Stimulated activated CD4-positive, alpha-beta T cell treated with anti-CD3 and anti-CD28 coated beads, Interleukin-1b, Interleukin-23, amount 100 ng/mL, for 48 hours (primary cell): ENCODE results near the gene PPP1R13B.
A peak's percentile ranks its signal among the peaks of the same experiment; 100 is the strongest.

Source experiments
- DNase-seq: peaks from one replicate; pipeline ENCODE4 v3.0.0-alpha.2; 2020

The PPP1R13B gene

GRCh38 chr14:103728721-103729120 is 118.7 kb downstream of the PPP1R13B start:
- no peak for DNase-seq

- no peak for DNase-seq
Measured at GRCh38 chr14:103728141-103728540, 119.2 kb downstream of the PPP1R13B start.

- no peak for DNase-seq
Measured at GRCh38 chr14:103727313-103727980, 119.9 kb downstream of the PPP1R13B start.

DNA sequence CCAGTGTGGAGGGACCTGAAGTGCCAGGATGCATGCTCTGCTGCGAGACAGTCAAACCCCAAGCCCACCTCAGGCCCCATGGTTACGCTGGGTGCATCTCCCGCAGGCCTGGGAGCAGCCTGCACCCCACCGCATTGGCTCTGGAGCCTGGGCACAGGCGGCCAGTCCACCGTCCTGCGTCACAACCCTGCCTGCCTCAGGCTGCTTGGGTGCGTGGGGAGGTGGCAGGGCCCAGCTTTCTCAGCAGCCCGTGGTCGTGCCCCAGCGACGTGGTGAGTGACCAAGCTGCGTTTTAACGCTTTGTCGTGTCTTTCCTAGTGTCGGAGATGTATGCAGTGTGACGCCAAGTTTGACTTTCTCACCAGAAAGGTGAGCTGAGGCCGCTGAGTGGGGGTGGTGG is 120.9 kb downstream of the PPP1R13B start:
- DNase-seq: no peak

DNA sequence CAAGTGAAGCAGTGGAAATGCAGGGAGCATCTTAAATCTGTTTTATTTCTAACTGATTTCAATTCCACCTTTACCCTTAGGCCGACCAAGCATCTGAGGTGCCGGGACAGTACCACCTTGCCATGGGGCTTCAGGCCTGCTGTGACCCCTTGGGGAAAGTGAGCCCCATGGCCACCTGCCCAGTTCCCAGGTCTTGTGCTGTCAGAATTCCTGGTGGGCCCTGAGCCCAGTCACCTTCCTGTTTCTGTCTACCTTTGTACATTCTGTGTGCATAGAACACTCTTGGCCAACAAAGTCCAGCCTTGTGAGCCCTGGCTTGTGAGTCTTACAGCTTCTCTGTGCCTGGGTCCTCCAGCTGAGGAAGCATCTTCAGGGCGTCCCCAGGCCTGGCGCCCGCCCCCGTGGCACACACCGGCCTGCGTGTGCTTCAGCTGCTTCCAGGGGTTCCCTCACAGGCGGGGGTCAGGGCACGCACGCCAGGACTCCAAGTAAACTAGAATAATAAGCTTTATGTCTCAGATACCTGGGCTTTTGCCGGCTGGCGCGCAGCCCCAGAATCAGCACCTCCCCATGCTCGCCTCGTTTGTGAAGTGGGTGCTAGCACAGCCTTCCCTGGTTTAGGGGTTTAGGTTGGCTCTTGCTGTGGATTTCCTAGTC is 121.5 kb downstream of the PPP1R13B start:
- DNase-seq: no peak

GRCh38 chr14:103725001-103725682 is 122.2 kb downstream of the PPP1R13B start:
- no peak for DNase-seq

- DNase-seq: no peak
Measured at GRCh38 chr14:103724116-103724515, 123.3 kb downstream of the PPP1R13B start.

DNA sequence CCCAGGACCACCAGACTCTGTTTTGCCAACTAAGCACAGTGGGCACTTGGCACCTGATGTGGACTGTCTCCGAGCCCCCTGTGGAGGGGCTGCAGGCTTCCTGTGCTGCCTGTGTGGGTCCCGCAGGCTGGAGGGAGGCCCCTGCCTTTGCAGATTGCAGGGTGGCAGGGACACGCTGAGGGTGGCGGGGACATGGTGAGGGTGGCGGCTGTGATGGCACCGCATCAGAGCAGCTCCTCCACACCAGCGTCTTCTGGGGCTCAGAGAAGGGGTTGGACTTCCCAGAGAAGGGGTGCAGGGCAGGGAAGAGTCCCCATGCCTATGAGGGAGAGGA is 123.7 kb downstream of the PPP1R13B start:
- DNase-seq: no peak

DNA sequence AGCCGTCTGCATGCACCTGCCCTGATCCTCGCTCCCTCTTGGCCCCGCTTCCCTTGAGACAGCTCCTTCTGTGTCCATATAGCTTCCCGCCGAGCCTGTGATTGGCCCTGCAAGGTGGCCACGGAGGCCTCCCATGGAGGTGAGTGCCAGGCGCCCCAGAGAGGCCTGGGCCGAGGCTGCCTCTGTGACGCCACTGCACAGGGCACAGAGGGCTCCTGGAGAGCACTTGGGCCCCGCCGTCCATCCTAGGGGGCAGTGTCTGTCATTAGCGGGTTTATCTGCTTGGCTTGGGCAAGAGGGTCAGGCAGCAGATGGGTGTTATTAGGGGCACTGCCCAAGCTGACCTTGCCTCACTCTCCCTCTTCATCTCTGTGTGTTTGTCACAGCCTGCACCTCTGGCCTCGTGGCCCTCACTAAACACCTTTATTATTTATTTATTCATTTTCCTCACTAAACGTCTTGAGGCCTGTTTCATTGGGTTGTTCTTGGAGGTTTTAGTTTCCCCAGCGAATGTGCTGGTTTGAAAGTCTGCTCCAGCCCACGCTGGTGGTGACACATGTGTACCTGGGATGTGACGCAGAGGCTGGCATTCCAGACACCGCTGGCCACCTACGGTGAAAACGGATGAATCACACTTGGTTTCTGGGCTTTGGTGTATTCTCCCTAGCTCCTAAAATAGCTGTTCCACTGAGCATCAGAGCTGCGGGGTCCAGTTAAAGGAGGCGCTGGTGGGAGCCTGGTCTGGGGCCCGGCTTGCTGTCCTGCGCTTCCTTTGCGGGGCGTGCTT is 125.8 kb downstream of the PPP1R13B start:
- DNase-seq: peak; percentile 26

DNA sequence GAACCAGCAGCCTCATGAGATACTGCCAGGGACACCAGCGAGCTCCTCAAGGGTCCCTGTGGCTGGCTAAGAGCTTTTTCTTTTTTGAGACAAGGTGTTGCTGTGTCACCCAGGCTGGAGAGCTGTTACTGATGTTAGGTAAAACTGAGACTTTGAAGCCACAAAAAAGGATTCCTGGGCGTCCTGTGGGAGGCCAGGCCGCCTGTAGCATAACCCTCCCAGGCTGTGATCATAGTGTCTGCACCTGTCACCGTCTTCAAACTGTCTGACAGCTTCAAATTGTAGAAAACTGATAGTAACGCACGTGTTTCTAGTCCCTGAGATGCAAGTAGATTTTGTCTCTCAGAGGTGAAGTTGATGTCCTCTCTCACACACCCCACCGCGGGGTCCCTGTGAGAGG is 127.6 kb downstream of the PPP1R13B start:
- DNase-seq: no peak

GRCh38 chr14:103718572-103718971 is 128.8 kb downstream of the PPP1R13B start:
- DNase-seq: no peak

DNA sequence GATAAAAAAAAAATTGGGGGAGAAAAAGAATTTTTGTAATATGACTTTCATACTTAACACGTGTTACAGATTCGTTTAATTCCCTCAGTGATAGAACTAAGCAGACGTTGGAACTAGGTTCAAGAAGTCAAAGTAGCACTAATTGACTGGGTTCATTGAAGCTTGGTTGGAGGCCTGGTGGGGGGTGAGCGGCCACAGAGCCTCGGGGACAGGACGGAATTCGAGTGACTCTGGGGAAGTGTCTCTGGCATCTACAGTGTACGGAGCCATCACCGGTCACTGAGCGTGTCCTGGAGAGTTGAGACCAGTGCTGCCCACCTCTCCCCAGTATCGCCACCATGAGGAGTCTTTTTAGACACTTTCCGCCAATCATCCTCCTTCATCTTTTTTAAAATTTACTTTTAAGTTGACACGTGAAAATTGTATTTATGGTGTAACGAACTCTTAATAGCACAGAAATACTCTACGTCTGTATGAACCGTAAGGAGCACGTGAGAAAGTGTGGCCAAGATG is 130.4 kb downstream of the PPP1R13B start:
- no peak for DNase-seq

DNA sequence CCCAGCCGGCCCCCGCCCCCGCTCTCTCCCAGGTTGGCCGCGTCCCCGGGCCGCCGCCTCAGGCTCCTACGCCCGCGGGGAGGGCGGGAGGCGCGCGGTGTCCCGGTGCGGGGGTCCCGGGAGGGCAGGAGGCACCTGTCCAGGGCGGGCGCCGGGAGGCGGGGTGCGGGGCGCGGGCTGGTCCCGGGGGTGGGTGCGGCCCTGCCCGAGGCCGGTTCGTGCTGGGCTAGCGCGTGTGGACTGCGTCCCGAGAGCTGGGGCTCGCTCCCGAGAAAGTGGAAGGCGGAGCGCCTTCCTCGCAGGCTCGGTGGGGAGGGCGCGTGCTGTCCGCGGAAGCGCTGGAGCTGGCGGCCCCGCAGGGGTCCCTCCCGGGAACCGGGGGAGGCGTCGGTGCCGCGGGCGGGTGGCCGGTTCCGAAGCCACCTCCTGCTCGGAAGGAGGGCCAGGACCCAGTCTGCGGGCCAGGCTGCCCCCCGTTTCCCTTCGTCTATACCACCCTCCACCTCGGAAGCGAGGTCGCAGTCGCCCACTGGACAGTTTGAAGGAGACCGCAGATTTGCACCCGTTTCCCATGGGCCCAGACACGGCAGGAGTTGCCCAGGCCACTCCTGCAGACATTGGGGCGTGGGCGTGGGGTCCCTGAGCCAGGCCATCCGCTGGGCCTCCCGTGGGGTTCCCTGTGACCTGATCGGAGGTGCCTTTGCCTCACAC is 131.1 kb downstream of the PPP1R13B start:
- DNase-seq: no peak

- DNase-seq: peak; percentile 100
Measured at GRCh38 chr14:103715052-103716000, 132.0 kb downstream of the PPP1R13B start, which contains the start of the genes XRCC3 and ZFYVE21. XRCC3 (minus strand) TSS chr14:103715451; CDS start chr14:103711087, 4,364 bp downstream. ZFYVE21 (plus strand) TSS chr14:103715810; CDS start chr14:103715842, 32 bp downstream.

DNA sequence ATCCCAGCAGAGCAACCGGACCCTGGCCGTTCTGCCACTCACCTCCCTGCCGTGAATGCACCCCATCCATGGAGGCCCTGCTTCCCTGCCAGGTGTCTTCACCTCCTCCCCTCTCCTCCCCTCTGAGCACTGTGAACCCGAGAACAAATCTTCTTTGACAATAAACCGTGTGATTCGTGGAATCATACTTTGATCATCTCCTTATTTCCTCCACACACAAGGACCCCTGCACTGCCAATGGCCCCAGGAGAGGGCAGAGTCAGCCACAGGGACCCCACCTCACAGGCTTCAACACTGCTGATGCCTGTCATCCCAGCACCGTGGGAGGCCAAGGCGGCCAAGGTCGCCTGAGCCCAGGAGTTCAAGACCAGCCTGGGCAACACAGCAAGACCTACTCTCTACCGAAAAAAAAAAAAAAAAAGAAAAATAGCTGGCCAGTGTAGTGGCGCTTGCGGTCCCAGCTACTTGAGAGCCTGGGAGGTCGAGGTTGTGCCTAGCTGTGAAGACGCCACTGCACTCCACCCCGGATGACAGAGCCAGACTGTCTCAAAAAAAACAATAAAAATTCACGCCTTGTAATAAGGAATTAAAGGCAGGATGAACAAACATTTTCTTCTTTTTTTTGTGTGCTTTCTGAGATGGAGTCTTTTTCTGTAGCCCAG is 133.2 kb downstream of the PPP1R13B start:
- DNase-seq: no peak

GRCh38 chr14:103713304-103714062 is 133.9 kb downstream of the PPP1R13B start:
- DNase-seq: no peak

- DNase-seq: no peak
Measured at GRCh38 chr14:103712633-103713247, 134.6 kb downstream of the PPP1R13B start.

- DNase-seq: no peak
Measured at GRCh38 chr14:103711516-103712431, 135.6 kb downstream of the PPP1R13B start.
